ENCODE data around the gene GEMIN7.

GRCh38 chr19:45124021-45124420 lies 45.0 kb downstream of the GEMIN7 start:
- TF ChIP-seq CTCF (optimal IDR thresholded peaks at IDR 0.05 in 1 of 3, IDR thresholded peaks at IDR 0.05 in 1 of 3, conservative IDR thresholded peaks at IDR 0.05 in 1 of 3; ENCODE audit: extremely low read depth in 1 of 3, insufficient read depth in 2 of 3, low read length in 3 of 3) (no peak), EZH2 (IDR thresholded peaks at IDR 0.05; ENCODE audit: low read length) (no peak)
